Neural crest cell (in vitro differentiated cells): ENCODE data around the gene IFI16. TPM values are rescaled to one million over a fixed set of nuclear protein-coding genes. Genes with fewer than 3 reads are reported as not detected.
A peak's percentile ranks its signal among the peaks of the same experiment; 100 is the strongest.

ENCODE experiments used
- DNase-seq: peaks from one replicate; pipeline ENCODE4 v3.0.0; 2021; ENCODE audit warnings: low read depth, mixed read lengths, low spot score
- H3K27ac Mint-ChIP-seq: one replicate; pipeline ENCODE4 v1.8.0; 2021; ENCODE audit warnings: mild to moderate bottlenecking, mixed read lengths; ENCODE audit not compliant: unreplicated experiment
- H3K27me3 Mint-ChIP-seq: 2 replicates; pipeline ENCODE4 v1.8.0; 2021; ENCODE audit warnings: low read depth, mild to moderate bottlenecking, mixed read lengths
- H3K36me3 Mint-ChIP-seq: 2 replicates; pipeline ENCODE4 v1.8.0; 2021; ENCODE audit warnings: low read depth, mild to moderate bottlenecking, mixed read lengths
- H3K4me1 Mint-ChIP-seq: 2 replicates; pipeline ENCODE4 v1.8.0; 2021; ENCODE audit warnings: mixed read lengths
- H3K4me3 Mint-ChIP-seq: one replicate; pipeline ENCODE4 v1.8.0; 2021; ENCODE audit warnings: mild to moderate bottlenecking, mixed read lengths
- H3K9me3 Mint-ChIP-seq: 2 replicates; pipeline ENCODE4 v1.8.0; 2021; ENCODE audit warnings: mixed read lengths
- total RNA-seq: library from RNA; stranded (reverse); gene quantifications from 2 replicates; pipeline ENCODE4 v1.2.1, GENCODE V29; 2021
- TF ChIP-seq, protein P1 (sequence below): fragments of 200-600 bp; sonication (generic); conservative IDR thresholded peaks from 2 replicates; pipeline ENCODE4 v1.5.0; 2021; ENCODE audit warnings: antibody characterized with exemption, mild to moderate bottlenecking

The IFI16 gene
- total RNA-seq, 1 donor from 2014 or later, result 4.9 TPM

DNA sequence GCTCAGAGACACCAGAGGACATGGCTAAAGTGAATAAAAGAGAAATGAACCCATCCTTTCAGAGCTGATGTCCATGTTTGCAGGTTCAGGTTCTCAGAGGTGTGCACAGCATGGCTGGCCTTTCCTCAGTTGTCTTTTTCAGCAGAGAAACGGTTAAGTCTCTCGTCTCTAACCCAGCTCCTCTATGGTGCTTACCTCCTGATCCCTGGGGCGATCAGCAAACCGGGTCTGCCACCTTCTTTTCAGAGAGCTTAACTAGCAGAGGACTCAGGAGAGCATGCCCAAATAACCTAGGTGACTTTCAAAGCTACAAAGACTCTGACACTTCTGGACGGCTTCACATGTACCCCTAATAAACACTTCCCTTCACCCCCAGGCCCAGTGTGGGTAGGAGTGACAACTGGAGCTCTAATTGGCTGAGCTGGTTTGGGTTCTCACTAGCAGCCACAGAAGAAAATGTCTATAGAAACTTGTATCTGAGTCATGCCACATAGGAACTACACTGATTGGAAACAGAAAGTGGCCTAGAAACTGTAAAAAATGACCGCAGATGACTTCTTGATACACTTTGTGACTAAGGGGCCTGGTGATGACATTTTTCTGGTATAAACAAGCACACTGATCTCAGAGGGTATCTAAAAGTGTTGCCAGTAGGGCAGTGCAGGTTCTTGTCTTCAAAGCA, 66.9 kb downstream of the IFI16 start, which contains the start of gene AIM2:
AIM2 (minus strand) TSS at position 329 of the 682 bp plus-strand sequence. CDS start 3,267 bp downstream, outside the sequence.
- DNase-seq, result no peak
- TF ChIP-seq, protein P1, sequence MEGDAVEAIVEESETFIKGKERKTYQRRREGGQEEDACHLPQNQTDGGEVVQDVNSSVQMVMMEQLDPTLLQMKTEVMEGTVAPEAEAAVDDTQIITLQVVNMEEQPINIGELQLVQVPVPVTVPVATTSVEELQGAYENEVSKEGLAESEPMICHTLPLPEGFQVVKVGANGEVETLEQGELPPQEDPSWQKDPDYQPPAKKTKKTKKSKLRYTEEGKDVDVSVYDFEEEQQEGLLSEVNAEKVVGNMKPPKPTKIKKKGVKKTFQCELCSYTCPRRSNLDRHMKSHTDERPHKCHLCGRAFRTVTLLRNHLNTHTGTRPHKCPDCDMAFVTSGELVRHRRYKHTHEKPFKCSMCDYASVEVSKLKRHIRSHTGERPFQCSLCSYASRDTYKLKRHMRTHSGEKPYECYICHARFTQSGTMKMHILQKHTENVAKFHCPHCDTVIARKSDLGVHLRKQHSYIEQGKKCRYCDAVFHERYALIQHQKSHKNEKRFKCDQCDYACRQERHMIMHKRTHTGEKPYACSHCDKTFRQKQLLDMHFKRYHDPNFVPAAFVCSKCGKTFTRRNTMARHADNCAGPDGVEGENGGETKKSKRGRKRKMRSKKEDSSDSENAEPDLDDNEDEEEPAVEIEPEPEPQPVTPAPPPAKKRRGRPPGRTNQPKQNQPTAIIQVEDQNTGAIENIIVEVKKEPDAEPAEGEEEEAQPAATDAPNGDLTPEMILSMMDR, result no peak
- no peaks in the 10 kb centered on the region for H3K27me3 Mint-ChIP-seq
- H3K9me3 Mint-ChIP-seq, result no peaks in the 10 kb centered on the region
- H3K4me3 Mint-ChIP-seq, result no peak within 1 kb of the TSS
- no peaks in the 10 kb centered on the region for H3K36me3 Mint-ChIP-seq
- no peaks in the 10 kb centered on the region for H3K4me1 Mint-ChIP-seq
- H3K27ac Mint-ChIP-seq, result no peak within 1 kb of the TSS

DNA sequence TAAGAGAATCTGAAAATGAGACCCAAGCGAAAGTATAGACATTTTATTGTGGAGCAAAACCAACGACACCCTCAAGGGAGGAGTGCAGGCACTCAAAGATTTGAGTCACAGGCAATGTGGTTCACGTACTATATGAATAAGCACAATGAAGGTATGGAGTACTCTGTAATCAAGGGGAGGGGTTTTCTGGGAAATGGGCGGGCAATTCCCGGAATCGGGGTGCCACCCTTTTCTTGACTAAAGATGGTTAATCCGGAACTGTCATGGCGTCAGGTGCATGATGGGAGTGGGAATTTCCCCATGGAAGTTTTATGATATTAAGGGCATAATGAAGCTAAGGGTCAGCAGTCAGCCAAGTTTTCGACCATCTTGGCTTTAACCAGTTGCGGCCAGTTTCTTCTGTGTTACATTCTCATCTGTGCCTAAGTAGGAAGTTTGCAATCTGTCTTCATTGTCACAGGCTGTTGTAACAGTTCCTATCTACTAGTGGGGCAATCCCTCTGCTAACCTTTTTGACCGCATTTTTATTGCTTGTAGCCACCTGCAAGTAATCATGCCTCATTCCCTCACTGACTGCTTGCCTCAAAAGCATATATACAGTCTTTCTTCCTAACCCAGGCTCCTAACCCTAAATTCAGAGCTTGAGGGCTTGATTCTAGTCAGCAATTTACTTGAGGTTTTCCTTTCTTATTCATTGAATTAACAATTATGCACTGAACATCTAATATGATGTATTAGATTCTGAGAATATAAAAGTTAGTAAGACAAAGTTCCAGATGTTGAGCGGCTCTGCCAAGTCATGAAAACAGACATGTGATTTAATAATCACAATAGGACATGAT, 67.6 kb downstream of the IFI16 start:
- Mint-ChIP-seq H3K27ac (no peak overlapping the region), H3K9me3 (no peaks in the 10 kb centered on the region), H3K27me3 (no peaks in the 10 kb centered on the region), H3K4me1 (no peaks in the 10 kb centered on the region), H3K36me3 (no peaks in the 10 kb centered on the region), H3K4me3 (no peak overlapping the region)
- no peak for DNase-seq
- TF ChIP-seq, protein P1, result no peak

DNA sequence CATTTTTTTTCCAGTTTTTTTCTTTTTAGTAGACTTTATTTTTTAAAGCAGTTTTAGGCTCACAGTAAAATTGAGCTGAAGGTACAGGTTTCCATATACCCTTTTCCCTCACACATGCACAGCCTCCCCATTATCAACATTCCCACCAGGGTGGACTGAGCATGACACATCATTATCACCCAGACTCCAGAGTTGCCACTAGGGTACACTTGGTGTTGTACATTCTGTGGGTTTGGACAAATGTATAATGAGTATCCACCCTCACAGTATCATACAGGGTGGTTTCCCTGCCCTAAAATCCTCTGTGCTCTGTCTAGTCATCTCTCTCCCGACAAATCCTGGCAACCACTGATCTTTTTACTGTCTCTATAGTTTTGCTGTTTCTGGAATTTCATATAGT, 69.8 kb downstream of the IFI16 start:
- no peak overlapping the region for H3K27ac Mint-ChIP-seq
- no peaks in the 10 kb centered on the region for H3K9me3 Mint-ChIP-seq
- no peak for DNase-seq
- H3K4me1 Mint-ChIP-seq, result no peaks in the 10 kb centered on the region
- H3K27me3 Mint-ChIP-seq, result no peaks in the 10 kb centered on the region
- TF ChIP-seq, protein P1, result no peak
- no peaks in the 10 kb centered on the region for H3K36me3 Mint-ChIP-seq
- H3K4me3 Mint-ChIP-seq, result no peak overlapping the region

DNA sequence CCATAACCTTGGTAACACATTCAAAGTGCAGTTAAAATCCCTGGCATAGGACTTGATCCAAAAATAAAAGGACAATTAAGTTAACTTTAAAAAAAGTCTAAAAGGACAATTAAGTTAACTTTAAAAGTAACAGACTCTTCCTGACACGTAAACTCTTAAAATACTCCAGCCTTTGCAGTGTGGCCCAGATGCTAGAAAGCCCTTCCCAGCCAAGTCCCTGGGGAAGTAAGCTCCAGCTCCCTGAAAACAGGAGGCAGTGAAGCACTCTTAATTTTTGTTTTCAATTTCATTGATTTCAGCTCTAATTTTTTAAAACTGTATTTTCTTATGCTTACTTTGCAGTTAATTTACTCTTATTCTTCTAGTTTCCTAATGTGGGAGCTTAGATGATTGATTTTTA, 71.9 kb downstream of the IFI16 start:
- no peak for DNase-seq
- Mint-ChIP-seq H3K4me3 (no peak overlapping the region), H3K9me3 (no peaks in the 10 kb centered on the region), H3K27me3 (no peaks in the 10 kb centered on the region), H3K4me1 (no peaks in the 10 kb centered on the region), H3K27ac (no peak overlapping the region), H3K36me3 (no peaks in the 10 kb centered on the region)
- TF ChIP-seq, protein P1, result no peak

DNA sequence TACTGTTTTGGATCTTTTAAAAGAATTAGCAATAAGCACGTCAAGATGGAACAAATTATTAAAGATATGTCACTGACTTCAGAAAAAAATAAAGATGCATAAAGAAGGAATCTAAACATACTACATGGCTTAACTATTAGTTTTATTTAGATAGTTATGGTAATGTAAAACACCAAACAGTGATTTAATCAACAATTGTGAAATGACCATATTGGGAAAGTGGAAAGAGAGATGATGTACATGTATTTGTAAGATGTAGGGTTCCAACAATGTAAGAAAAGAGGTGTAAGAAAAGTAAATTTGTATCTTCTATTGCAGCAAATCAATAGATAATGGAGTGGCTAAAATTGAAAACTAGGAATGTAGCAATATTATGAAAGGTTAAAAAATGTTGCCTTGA, 73.3 kb downstream of the IFI16 start:
- Mint-ChIP-seq H3K9me3 (no peaks in the 10 kb centered on the region), H3K27ac (peak overlapping the region; percentile 45), H3K4me1 (no peaks in the 10 kb centered on the region), H3K27me3 (no peaks in the 10 kb centered on the region), H3K4me3 (no peak overlapping the region), H3K36me3 (no peaks in the 10 kb centered on the region)
- TF ChIP-seq, protein P1, result no peak
- no peak for DNase-seq
